Stimulated activated CD4-positive, alpha-beta T cell treated with anti-CD3 and anti-CD28 coated beads, TNF-alpha, amount 100 ng/mL, for 4 hours (primary cell): Measurements from ENCODE around the gene PIBF1.
"Not testable (repeated sequence)": the region's sequence is repeated elsewhere in the genome, so short reads cannot be mapped to it uniquely, and the experiment has no call there.

Source experiments
- DNase-seq, 3 experiments: peaks; one replicate each; pipeline ENCODE4 v3.0.0-alpha.2; 2020; ENCODE audit warnings: low read depth in 3 of 3

Gene PIBF1

DNA sequence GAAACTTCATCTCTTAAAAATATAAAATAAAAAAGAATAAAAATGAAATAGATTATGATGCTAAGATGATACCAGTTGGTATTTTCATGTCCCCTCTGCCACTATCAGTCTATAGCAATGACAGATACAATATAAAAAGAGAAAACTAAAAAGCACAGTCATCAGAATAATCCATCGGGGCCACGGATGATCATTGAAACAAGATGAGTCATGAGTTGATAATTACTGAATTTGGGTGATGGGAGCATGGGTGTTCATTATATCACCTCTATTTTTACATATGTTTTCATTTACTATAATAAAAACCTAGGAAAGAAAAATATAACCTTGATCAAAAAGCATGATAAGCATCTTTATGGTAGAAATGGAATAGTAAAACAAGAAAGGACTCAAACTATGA, 41.1 kb downstream of the PIBF1 start:
- DNase-seq = no peak

DNA sequence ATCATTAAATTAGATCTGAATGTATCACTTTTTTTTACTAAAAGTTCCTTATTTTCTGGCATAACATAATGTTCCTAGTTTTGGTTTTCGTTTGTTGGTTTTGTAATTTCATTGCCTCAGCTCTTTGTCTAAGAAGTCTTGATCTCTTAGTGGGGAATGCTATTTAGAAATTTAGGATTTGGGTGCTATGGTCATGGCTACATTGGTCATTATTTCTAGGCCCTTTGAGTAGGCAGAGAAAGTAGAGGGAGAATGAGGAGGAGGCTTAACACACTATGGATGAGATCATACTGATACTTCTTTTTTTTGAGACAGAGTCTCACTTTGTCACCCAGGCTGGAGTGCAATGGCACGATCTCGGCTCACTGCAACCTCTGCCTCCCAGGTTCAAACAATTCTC, 41.8 kb downstream of the PIBF1 start:
- no peak for DNase-seq

DNA sequence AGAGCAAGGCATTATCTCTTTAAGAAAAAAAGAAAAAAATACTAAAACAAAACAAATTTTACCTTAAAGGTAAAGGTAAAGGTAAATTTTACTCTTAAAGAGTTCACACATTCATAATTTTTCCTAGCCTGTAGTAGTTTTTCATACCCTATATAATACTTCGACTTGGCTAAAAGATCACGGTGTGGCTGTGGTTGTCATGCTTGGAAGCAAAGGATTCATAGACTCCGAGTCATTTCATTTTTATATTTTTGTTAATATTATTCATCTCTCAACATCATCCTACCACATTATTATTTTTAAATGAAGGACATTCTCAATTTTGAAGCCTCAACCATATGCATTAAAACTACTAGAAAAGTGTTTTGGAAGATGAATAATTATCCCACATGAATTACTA, 52.7 kb downstream of the PIBF1 start:
- no peak for DNase-seq

DNA sequence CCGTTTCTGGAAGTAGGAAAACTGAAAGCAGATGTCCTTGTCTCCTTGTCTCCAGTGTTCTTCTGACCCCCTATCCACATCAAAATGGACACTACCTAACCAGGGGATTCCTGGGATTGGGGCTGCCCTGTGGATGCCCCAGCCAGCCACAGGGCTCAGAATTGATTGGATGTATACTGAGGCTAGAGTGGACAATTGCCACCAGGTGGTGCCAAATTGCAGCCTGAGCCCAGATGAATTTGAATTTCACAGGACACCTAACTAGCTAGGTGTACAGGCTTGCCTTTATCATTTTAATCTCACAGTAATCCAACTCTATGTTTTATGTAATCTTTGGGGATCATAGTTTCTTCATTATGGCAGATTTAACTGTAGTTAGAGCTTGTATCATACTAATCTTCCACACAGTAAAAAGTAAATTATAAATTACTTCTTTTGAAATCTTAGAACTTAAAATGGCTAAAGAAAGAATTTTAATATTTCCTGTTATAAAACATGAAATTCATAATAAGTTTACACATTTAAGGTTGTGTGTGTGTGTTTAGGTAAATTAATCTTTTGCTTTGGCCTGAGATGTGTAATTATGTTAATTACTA, 58.0 kb downstream of the PIBF1 start:
- peak; percentile 2 to 6 (median 6) for DNase-seq

DNA sequence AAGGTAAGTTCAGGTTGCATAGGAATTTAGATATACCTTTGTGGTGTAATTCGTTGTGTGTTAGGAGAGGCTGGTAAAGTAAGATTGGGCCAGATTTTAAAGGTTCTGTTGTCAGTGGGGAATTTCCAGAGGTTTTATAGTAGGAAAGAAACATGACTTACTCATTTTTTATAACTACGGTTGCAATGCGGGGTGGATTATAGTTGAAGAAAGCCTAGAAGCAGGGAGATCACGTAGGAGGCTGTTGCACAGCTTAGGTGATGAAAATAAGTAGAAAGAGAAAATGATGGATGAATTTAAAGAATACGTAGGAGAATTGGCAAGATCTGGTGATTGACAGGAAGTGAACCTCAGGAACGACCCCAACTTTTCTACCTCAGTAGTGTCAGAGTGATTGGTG, 61.1 kb downstream of the PIBF1 start:
- DNase-seq = no peak

DNA sequence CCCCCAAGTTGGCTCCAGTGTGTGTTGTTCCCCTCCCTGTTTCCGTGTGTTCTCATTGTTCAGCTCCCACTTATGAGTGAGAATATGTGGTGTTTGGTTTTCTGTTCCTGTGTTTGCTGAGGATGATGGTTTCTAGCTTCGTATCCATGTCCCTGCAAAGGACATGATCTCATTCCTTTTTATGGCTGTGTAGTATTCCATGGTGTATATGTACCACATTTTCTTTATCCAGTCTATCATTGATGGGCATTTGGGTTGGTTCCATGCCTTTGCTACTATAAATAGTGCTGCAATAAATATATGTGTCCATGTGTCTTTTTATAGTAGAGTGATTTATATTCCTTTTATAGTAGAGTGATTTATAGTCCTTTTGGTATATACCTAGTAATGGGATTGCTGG, 63.2 kb downstream of the PIBF1 start:
- not testable (repeated sequence) for DNase-seq

DNA sequence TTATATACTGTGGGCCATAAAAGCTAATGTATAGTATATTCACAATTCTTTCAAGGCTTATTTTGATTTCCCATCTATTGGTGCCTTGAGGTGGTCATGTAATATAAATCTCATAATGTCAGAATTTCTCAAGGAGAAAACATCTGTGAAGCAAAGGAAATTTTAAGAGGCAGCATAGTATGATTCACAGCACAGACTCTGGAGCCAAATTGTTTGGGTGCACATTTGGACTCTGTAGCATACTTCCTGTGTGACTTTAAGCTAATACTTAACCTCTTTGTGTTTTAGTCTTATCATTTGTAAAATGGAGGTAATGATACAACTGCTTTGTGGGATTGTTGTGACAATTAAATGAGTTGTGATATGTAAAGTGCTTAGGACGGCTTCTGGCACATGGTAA, 67.6 kb downstream of the PIBF1 start:
- no peak for DNase-seq

DNA sequence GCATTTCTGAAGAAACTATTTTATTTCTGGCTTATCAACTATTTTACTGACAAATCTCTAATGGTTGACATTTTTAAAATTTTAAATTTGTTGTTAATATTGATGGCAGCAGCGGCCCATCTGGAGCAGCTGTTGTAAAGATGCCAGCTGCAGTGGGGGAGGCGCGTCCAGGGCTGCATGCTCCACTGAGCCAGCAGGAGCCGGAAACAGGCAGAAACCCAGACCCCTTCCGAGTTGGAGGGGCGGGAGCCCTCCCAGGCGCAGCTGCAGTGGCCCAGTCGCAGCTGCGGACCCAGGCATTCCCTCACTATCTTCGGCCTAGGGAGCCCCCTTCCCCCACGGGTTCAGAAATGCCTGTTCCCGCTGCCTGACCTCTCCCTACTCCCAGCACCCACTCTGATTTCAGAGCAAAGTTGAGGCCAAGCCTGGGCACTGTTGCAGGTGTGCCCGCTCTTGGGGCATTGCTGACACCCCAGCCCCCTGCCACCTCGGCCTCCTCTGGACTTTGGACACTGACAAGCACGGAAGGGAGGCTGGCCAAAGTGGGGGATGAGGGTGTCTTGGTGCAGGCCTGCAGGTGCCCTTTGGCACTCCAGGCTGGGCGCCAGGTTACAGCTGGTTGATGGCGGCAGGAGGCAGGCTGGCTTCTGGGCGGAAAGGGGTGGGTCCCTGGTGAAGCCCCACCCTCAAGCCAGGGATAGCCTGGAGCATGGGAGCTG, 69.2 kb downstream of the PIBF1 start:
- DNase-seq = no peak

DNA sequence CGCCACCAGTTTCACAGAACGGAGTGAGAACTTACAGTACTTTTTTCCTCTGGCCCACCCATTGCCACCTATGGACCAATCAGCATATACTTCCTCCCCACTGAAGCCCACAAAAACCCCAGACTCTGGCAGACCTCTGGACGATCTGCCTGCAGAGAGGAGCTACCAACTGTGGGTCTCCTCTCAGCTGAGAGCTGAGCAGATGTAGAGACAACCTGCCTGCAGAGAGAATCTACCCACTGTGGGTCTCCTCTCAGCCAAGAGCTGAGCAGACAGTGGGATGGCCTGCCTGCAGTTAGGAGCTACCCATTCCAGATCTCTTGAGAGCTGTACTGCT, 69.7 kb downstream of the PIBF1 start:
- no peak for DNase-seq

DNA sequence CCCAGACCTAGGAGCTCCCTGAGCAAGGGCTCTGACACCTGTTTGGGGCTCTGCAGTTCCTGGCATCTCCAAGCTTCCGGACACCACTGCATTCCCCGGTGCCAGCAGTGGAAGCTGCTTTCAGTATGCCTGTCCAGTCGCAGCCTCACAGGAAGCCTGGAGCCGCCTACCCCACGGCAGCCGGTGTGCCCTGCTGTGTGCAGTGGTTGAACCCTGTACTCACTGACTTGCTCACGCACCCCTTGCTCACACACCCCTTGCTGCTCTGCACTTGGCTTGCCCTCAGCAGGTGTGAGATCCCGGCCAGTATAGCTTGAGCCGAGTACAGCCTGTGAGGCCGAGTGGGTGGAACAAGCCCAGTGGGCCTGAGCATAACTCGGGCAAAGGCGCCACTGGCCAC, 70.3 kb downstream of the PIBF1 start:
- no peak for DNase-seq

DNA sequence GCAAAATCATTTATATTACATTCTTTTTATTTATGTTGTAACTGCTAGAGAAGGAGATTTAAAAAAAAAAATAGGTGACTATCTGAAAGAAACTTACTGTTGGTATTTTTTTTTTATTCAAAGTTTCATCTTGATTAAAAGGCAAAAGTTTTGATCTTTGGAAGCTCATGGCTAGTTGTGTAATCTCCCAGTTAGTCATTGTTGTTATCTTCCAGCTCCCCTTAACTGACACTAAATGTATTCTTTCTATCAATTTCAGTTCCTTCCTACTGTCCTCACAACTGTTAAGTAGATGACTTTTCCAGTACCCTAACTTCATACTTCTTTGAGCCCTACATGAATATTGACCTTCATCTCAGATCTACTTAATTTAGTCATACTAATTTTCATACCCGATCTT, 71.1 kb downstream of the PIBF1 start:
- no peak for DNase-seq

DNA sequence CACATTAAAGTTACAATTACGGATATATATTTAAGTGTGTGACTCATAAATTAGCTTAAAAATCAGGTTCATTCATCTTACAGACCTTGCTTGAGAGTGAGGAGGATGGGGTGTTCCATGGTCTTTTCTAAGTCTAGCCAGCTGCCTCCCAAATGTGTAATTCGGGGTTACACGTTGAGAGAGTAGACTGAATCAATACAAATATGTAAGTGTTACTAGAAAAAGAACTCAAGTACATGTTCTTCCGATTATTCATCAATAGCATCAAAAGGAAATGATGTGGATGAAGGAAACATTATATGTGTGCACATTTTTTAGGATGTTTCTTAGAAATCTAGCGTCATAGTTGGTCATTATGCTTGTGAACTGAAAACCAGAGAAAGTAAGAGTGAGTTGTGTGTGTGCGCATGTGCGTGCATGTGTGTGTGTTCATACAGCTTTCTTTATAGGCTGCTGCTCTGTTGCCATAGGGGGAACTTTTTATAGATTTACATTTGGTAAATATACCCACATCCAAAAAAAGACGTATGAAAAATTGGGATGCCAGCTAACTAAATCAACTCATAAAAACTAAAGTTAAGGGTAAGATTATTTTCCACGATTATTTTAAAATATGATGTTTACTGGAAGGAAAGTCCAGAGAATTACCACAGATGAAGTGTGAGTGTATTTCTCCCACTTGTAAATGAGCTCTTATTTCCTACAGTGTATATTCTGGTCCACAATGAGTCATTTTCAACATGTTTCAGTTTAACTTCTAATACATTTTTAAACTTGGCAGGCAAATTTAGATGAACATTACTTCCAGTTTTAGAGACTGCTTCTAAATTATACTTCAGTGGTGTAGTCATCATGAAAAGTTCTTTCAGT, 82.4 kb downstream of the PIBF1 start:
- DNase-seq = no peak

DNA sequence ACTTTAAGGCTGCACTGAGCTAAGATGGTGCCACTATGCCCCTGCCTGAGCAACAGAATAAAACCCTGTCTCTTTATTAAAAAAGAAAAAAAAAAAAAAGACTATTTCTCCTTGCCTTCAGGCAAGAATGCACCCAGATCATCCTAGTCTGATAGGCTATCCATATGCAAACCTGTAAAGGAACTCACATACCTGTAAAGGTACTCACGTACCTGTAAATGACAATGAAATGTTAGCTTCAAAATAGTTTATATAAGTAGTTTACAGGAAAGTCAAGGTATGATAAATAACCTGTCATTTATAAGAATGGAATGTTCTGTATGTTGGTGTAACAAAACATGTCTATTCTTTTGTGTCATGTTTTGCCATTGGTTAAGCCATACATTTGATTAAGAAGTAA, 86.3 kb downstream of the PIBF1 start:
- no peak for DNase-seq

DNA sequence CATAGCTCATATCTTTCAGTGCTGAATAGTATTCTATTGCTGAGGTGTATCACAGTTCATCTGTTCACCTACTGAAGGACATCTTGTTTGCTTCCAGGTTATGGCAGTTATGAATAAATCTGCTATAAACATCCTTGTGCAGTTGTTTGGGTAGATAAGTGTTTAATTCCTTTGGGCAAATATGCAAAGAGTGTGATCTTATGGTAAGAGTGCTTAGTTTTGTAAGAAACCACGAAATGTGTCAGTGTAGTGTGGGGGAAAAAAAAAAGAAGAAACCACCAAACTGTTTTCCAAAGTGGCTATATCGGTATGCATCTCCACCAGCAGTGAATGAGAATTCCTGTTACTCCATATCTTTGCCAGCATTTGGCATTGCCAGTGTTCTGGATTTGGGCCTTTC, 93.3 kb downstream of the PIBF1 start:
- no peak for DNase-seq

DNA sequence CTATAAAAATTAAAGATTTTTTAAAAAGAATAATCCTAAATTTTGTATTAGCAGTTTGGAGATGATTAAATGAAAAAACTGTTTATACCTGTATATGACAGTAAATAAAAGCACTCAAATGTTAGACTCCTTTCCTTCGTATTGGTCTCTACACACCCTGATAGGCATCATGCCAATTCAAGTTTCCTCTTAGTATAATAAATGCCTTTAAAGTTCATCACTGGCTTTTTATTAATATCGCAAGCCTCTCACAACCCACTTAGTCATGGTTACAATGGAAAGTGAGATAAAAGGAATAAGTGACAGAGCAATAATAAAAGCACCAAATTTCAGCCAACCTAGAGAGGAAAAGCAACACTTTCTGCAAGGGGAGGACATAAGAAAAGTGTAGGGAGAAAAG, 102.2 kb downstream of the PIBF1 start:
- no peak for DNase-seq

DNA sequence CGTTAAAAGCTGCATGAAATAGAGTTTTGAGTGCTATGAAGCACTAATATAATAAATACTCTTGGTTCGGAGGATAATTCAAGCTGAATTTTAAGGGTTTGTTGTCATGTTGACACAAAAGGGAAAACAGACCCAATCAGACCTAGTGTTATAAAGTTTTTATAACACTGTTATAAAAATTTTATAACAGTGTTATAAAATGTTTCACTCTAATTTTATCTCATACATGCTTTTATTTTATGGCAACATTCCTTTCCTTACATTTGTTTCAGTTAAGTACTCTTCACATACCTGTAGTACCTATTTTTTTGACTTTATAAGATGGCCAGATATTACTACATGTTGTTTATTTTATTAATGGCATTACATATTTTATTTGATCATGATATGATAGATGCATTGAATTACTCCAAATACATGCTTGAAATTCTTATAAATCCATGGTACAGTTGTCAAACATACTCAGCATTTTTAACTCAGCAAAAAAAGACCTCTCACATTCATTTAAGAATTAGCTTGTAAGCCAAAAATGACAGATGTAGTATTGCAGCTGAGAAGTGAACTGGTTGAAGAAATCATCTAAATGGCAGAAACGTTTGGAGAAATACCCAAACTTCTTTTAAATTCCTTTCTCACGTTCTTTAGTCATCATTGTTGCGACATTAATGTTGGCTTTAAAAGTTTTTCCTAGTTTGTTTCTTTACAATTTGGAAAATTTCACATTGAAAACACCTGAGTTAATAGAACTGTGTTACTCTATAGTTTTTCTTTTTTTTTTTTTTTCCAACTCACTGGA, 104.5 kb downstream of the PIBF1 start:
- no peak for DNase-seq

DNA sequence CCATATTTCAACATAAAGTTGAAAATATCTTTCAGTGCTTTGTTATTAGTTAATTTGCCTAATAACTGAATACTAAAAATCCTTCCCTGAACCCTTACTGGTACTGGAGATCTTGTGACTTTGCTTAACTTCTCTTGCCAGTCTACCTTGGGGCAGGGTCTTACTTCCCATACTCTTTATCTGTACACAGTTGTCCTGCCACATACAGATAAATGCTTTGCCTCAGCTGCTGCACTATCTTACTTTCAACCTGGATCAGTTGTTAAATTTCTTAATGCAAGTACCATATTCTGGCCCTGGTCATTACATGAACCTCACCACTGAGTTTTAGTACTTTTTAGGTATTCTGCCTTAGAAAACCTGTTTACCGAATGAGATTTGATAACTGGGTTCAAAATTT, 107.6 kb downstream of the PIBF1 start:
- no peak for DNase-seq

DNA sequence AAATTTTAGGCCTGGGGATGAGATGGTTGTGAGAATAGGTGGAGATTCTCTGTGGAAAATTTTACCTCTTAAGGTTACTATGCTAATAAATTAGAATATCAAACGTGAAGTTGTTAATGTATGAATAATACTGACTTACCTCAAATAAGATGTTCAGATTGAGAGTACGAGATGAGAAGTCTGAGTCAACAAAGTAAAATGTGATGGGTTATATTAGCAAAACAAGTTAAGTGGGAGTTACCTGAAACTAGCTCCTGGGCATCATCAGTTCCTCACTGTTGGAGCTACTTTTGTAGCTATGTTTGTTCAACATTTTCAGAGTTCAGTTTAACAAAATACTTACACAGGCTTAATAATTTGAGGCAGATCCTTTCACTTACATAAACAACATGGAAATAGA, 108.6 kb downstream of the PIBF1 start:
- DNase-seq = no peak

DNA sequence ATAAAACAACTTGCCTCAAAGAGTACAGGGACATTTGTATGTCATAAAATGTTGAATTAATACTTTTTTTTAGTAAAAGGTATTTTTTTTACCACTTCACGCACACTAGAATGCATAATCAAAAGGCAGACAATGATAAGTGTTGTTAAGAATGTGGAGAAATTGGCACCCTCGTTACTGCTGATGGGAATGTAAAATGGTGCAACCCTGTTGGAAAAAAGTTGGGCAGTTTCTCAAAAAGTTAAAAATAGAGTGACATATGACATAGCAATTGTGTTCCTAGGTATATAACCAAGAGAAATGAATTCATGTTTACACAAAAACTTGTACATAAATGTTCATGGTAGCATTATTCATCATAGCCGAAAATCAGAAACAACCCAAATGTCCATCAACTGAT, 109.5 kb downstream of the PIBF1 start:
- DNase-seq = no peak

DNA sequence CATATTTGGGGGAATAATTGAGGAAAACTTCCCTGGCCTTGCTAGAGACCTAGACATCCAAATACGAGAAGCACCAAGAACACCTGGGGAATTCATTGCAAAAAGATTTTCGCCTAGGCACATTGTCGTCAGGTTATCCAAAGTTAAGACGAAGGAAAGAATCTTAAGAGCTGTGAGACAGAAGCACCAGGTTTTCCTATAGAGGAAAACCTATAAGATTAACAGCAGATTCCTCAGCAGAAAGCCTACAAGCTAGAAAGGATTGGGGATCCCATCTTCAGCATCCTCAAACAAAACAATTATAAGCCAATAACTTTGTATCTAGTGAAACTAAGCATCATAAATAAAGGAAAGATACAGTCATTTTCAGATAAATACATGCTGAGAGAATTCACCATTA, 114.9 kb downstream of the PIBF1 start:
- DNase-seq = no peak

DNA sequence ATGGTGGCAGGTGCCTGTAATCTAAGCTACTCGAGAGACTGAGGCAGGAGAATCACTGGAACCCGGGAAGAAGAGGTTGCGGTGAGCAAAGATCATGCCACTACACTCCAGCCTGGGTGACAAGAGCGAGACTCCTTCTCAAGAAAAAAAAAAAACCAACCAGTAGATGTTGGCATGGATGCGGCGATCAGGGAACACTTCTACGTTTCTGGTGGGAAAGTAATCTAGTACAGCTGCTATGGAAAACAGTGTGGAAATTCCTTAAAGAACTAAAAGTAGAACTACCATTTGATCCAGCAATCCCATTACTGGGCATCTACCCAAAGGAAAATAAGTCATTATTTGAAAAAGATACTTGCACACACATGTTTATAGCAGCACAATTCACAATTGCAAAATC, 119.6 kb downstream of the PIBF1 start:
- not testable (repeated sequence) for DNase-seq

DNA sequence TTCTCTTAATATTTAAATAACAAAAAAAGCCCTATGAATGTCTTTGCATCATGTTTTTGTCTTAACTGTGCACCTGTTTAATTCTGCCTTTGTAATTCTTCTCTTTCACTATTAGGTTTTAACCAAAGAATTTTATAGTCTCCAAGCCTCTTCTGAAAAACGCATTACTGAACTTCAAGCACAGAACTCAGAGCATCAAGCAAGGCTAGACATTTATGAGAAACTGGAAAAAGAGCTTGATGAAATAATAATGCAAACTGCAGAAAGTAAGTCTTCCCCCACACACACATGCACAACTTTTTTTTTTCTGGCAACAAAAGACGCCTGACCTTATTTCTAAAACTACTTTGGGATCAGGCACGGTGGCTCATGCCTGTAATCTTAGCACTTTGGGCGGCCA, 126.5 kb downstream of the PIBF1 start:
- DNase-seq = no peak
